ENCODE results near the gene CELSR1.

The CELSR1 gene

DNA sequence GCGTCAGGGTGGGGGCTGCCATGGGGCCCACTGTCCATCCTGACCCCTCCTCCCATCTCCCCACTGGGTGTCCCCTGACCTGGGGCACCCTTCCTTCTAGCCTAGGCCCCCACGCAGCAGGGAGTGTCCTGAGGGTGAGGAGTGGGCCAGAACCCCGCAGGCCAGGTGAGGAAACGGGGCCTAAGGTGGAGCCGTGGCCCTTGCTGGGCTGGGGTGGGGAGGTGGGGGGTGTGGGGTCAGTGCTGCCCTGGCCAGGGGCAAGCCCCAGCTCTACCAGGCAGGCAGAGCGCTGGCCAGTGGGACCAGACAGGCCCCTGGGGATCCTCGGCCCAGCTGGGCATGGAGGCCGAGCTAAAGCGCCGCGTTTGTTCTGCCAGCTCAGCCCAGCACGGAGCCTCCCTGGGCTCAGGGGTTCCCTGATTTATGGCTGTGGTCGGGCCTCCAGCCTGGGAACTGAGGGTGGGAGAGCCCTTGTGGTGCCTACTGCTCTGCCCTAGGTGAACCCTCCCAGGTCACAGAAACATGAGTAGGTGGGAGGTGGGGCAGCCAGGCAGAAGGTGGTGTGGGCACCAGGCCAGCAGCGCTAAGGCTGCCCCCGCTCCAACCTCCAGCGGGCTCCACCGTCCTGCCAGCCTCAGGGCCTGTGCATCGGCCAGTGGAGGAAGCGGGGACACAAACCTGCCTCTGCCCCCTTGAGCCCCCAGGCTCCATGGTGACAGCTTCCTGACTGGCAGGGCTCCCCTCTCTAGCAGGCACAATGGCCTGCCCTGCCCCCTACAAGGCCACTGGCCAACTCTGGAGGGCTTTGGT, 179.5 kb downstream of the CELSR1 start:
- no peak for DNase-seq

DNA sequence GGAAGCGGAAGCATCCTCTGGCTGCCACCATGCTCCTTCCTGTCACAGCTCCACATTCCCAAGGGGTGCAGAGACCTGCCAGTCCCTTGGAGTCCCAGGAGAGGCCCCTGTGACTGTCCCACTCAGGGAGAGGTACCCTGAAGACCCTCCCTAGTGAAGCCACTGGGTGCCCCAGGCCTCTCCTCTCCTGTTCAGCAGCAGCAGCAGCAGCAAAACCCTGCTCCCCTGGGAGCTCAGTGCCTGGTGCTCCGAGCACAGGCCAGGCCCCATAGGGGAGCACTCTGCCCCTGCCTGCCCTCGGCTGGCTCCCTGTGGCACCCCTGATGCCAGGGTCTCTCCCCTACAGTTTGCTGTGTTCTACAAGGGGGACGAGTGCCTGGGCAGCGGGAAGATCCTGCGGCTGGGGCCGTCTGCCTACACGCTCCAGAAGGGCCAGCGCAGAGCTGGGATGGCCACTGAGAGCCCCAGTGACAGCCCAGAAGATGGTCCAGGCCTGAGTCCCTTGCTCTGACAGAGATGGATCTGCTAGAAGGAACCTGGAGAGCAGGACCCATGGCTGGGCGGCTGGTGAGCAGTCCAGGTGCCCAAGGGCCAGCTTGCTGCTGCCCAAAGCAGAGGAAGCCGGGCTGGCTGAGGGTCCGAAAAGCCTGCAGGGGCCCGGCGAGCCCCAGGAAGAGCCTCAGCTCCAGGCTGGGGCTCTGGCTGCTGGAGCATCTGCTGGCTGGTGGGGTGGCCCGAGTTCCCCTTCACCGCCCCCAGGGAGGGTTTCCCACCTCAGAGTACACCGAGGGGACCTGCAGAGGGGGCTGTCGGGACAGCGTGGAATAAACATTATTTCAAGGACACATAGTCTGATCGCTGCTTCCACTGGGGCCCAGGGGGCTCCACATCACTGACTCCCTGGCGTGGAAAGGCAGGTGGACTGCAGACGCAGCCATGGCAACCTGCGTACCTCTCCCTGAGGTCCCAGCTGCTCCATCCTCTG, 180.6 kb downstream of the CELSR1 start:
- DNase-seq: no peak

DNA sequence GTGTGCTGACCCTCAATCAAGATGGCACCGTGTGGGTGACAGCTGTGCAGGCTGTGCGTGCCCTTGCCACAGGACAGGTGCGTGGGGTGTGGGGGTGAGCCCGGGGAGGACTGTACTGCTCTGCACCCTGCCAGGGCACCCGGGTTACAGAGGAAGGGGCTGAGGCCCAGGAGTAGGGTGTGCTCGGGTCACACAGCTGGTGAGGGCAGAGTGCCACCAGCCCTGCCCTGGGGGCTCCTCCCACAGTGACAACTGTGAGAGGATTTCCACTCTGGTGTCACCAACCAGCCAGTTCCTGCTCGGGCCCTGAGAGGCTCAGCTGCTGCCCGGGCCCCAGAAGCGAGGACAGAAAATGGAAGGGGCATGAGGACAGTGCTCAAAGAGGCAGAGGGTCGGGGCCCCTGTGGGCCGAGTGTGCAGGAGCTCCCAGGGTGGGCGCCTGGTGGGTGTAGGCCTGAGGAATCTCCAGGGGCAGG, 181.4 kb downstream of the CELSR1 start:
- no peak for DNase-seq

DNA sequence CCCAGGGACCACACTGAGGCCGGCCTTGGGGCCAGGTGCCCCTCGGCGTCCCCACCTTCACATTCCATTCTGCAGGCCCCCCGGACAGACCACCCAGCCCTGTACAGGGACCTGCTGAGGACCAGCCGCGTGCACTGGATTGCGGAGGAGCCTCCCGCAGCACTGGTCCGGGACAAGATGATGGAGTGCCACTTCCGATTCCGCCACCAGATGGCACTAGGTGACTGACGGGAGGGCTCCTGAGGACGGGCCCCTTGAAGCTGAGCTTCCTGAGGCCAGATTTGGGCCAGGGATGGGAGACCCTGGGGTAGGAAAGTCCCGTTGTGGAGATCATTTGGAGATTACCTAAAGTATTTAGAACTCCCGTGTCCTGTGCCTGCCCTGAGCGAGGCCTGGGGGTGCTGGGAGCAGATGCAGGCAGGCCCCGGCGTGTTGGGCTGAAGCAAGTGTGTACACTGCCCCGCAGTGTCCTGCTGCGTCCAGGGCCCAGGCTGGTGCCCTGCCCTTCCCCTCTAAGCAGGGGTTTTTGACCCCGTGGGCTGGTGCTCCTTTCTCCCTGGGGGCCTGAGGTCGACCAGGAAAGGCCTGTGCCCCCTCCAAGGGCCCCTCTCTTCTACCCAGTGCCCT, 181.9 kb downstream of the CELSR1 start:
- peak; percentile 7 for DNase-seq

DNA sequence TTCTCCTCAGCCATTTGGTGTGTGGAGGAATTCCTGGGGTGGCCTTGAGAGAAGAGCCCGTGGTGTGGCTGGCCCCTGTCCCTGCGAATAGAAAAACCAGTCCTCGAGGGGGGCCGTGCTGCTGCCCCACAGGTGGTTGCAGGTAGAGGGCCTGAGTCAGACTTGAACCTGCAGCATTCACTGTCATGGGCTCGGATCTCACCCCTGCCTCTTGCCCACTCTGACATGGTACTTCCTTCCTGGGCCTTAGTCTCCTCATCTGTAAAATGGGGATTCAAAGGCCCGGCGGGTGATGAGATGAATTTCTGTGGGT, 182.5 kb downstream of the CELSR1 start:
- DNase-seq: no peak

DNA sequence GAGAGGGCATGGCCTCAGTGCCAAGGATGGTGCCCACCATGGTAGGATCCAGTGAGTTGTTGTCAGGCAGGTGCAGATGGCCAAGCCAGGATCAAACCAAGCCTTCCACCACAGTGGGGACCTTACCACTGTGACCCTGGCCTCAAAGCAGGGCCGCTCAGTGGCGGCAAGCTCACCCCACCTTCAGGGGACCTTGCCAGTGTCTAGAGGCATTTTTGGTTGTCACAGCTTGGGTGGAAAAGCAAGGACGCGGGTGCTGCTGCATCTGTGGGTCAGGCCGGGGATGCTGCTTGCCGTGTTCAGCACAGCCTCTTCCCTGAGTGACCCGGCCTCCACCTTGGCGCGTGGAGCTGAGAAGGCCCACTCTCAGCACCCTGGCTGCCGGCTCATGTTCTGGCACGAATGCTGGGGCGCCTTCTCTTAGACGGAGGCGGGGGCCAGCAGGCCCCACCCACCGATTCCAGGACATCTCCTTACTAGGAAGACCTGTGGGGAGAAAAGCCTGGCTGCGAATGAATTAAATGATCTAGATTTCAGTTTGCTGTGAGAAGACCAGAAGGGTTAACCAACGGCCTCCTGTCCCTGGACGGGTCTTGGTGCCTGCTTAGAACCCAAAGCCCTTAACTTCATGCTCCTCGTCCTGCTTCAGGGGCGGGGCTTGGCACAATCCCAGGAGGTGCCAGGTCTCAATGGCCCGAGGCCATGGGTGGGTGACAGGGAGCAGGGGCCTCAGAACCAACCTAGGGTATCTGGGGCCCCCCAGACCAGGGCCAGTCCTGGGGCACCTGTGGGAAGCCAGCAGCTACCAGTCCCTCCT, 183.0 kb downstream of the CELSR1 start:
- DNase-seq: no peak

DNA sequence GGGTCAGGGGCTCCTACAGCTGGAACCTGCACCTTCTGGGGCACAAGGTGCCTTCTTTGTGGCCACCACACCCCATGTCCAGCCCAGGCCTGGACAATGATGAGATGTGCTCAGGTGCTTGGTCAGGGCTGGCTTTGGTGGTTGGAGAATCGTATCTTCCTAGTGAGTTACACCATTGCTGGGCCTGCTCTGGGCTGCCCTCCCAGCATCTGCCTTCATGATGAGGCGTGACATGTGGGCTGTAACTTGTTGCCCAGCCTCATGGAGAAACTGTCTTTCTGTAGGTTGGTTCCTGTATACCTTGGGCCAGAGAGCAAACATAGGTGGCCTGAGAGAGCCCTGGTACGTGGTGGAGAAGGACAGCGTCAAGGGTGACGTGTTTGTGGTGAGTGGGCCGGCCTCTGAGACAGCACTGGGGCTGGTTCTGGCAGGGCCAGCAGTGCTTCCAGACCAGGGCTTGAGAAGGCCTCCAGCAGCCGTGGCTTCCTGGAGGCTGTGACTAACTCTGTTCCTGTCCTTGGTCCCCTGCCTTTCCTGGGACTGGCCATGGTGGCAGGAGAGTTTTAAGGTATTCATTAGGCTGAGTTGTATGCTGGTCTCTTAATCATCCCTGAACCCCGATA, 183.8 kb downstream of the CELSR1 start:
- DNase-seq: no peak

DNA sequence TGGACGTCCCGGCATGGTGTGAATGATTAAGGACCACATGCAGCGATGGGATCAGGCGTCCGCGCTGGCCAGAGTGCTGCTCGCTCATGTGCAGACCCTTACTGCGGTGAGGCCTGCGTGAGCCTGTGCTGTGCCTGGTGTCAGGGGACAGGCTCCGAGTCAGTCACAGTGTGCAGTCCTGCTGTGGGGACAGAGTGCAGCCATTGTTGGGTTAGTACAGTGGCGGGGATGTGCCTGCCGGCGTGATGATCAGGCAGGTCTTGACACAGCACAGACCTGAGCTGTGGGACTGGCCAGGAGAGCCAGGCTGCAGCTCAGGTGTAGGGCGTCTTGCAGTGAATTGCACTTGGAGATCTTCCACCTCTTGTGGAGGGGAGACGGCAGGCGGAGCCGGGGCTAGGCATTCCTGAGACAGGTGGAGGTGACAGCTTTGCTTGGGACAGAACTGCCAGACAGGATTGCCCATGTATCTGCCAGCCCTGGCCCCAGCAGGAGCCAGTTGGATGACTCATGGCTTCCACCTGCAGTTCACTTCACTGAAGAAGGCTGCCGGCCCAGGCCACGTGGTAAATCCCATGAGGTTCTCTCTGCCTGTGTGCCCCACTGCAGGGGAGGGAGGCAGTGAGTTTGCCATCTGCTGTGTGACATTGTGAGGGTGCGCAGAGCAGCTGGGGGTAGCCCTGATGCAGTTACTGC, 184.6 kb downstream of the CELSR1 start:
- DNase-seq: no peak

DNA sequence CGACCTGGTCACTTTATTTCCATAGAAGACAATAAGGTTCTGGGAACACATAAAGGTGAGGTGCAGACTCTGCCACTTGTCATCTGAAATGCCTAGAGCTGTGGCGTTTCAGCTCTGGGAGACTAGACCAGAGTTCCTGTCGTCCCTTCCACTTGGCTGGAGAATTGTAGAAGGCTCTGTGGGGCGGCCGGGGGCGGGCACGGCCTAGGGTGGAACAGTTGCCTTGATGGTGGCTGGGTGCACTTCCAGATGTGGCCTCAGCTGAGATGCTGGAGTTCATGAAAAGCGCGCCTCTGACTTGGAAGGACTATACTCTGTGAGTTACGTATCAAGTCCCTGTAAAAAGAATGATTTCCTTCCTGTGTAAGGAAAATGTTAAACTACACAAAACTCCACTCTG, 185.1 kb downstream of the CELSR1 start:
- DNase-seq: no peak

DNA sequence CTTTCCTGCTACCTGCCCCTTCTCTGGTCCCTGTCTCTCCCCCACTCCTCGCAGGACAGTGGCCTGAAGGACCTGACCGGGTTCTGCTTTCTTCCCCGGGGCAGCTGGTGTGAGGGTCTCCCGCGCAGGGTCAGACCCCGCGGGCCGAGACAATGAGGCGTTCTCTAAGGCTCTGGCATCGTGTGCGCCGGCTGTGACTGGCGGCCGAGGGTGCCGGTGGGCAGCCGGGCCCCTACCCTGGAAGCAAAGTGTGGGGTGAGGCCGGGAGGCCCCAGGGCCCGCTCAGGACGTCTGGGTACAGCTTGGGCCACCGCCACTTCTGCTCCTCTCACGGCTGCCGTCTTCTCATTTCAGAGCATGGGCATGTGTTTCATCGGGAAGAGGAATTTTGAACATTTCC, 185.7 kb downstream of the CELSR1 start:
- DNase-seq: no peak

DNA sequence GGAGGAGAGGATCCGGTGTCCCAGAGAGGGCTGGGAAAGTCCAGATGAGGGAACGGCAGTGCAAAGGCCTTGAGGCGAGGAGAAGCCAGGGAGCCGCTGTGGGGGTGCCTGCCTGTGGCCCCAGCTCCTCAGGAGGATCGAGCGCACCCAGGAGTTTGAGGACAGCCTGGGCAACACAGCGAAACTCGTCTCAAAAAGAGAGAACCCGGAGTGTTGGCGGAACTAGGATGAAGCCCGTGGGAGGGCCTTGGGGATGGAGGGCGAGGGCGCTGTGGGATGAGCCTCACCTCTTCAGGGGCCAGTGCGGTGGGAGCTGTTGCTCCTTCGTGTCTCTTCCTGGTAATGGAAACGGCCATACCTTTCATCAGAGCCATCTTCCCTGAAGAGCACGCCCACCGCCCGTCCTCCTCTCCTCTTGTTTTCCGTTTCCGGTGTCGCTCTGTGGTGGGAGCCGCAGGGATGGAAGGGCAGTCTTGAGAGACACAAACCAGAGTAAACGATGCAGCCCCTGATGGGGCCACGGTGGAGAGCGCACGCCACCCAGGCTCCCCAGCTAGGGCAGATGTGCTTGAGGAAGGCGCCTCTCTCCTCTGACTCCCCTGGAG, 186.2 kb downstream of the CELSR1 start:
- DNase-seq: no peak

DNA sequence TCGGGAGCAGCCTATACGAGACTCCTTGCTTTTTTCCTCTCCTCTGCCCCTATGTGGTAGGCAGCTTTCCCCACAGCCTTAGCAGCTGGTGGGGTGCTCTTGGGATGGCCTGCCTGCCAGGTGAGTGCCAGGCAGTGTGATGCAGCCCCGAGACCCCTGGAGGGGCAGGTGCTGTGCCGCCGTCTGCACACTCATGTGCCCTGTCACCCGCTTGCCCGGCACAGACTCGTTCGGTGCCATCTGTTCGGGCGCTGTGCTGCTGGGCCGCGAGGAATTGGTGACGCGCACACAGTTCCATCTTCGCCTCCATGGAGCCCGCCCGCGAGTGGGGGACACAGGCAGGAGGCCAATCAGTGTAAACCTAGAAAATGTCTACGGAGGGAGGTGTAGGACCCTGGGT, 186.8 kb downstream of the CELSR1 start:
- DNase-seq: no peak

DNA sequence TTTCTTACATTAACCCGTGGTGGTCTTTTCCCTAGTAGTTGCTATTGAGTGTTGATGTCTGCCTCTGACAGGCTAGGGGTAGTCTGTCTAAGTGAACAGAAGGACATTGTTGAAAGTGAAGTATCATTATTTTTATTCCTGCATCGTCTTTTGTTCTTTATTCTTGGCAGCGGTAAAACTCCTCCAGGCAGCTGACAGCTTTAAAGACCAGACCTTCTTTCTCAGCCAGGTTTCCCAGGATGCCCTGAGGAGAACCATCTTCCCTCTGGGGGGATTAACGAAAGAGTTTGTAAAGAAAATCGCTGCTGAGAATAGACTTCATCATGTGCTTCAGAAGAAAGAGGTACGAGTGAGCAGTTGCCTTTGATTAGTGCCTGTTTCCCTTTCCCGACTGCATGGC, 187.3 kb downstream of the CELSR1 start:
- no peak for DNase-seq

DNA sequence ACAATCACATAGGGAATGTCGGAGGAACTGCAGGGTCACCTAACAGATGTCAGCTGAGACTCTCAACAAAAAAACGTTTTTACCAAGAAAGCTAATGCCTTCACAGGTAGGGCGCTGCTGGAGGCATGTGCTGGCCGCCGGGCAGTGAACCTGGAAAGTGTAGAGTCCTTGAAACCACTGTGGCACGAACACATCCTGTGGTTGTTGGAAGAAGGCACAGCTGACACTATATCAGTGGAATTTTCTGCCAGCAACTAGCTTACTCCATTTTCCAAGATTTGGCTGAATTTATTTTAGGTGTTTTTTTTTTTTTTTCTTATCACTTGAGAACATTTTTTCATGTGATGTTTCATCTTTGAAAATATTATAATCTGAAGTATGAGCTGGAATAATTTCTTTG, 187.7 kb downstream of the CELSR1 start:
- DNase-seq: no peak

DNA sequence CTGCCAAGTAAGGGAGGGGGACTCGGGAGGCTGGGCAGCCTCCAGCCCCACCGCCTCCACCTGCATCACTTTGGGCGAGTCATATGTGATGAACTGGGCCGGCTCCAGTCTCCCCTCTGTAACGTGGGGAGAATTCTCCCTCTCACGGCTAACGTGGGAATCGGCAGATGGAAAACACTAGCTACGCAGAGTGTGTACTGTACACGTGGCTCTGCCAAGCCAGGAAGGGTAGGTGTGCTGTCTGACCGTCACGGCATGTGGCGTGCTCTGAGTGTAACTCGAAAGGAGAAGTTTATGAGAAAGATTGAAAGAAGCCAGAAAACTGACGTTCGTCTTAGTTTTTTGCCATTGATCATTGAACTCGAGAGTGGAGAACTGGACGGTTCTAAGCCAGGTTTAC, 188.2 kb downstream of the CELSR1 start:
- no peak for DNase-seq

DNA sequence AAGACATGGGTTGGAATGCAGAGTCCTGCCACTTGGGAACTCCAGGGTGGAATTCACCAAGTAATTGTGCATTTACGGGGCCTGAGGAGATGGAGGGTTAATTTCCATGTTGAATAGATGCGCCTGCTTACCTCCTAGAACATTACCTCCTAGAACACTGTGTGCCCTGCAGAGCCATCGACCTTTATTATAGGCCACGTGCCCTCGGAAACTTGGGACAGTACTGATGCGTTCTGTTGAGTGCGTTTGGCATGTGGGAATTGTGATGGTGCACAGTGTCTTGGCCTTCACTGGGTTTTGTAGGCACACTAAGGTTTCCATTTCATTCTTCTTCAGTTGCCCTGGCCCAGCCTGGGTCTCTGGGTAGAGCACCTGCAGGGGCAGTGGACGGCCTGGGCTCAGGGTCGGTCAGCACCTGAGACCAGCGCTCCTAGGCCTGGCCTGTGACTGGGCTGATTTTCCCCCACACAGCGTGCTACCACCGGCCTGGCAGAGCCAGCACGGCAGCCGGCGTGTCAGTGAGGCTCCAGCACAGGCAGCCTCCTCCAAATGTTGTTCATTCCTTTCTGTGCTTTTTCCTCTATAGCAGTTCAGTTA, 189.2 kb downstream of the CELSR1 start:
- no peak for DNase-seq

DNA sequence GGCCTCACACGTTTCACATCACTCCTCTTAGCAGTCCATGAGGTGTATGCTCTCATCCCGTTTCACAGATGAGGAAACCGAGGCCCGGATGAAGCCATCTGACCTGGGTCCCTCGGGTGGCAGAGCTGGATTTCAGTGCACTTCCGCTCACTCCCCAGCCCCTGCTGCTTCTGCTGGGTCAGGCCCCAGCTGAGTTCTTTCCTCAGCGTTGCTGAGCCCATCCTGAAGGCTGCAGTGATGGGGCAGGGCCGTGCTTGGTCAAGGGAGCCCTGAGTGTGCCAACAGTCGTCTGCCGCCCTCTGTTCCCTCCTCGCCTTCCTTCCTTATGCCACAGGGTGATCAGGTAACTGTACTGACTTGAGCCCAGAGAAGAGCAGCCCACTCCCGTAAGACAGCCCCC, 189.8 kb downstream of the CELSR1 start:
- DNase-seq: no peak

DNA sequence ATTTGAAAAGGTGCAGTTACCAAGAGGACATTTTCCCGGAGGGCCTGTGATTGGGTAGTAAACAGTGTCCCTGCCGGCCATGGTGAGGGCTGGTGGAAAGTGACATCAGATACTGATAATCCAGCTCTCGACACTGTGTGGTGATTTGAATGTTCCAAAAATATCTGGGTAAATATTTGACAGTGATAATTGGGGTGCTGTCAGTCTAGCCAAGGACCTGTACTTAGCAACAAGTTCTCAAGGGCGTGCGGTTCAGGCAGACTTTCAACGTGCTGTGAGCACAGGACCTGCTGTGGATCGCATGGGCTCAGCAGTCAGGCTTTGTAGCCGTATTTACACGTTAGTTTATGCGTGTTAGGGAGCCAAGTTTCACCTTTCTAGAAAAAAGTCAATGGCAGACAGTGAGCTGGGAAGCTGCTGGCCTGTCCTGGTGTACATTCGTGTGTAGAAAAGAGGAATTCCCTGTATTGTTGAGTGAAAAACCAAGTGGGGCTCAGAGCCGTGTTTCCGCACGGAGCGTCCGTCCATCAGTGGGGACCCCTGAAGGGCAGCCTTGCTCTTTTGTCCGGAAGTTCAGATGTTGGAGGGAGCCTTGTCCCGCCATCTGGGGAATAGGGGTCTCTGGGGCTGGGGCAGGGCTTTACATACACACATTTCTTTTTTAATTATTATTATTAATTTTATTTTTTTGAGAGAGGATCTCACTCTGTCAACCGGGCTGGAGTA, 190.6 kb downstream of the CELSR1 start:
- DNase-seq: no peak

DNA sequence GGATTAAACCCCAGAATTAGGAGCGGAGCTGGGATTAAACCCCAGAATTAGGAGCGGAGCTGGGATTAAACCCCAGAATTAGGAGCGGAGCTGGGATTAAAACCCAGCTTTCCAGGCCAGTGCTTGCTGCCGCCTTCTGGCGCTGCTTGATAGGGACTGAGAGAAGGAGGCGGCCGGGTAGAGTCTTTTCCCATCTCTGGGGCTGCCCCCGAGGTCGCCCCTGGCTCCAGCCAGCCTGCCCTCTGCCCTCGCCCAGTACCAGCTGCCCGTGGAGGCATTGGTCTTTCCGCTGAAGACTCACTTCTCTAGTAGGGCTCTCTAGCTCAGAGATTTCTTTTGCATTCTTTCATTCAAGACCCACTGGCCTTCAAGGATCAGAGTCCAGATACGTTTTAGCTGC, 196.7 kb downstream of the CELSR1 start:
- no peak for DNase-seq

DNA sequence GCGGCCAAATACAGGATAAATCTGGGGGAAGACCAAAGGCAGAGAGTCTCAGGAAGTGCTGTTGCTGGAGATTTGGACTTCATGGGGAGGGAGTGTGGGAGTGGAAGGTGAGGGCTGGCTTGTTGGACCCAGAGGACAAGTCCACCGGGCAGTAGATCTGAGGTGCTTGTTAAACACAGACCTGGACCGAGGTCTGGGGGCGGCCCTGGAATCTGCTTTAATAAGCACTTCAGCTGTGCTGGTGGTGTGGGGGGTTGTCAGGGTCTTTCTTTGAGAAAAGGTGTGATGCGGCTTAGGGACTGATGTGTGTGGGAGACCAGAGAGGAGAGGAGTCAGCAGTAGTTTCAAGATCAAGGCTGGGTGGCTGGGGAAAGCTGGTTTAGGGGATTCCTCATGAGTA, 197.5 kb downstream of the CELSR1 start:
- DNase-seq: no peak

Measured in NCI-H510A treated with DMSO at 0.1 percent for 48 hours (cell line).